HEK293 (cell line): ENCODE measurements around the gene GNA12.

Experiments
- CTCF ChIA-PET: fragments of 350-600 bp; formaldehyde crosslinking; extraction: SDS; loops from one replicate; lab custom pipeline; 2021; ENCODE audit warnings: antibody characterized with exemption; lab: Yijun Ruan, JAX
- POLR2A ChIA-PET: fragments of 300-600 bp; formaldehyde crosslinking; extraction: SDS; loops from one replicate; lab custom pipeline; 2020; ENCODE audit warnings: antibody characterized with exemption, inconsistent platforms; lab: Yijun Ruan, JAX
- H3K27ac ChIP-seq: fragments of 200-500 bp; sonication (Bioruptor generic); 2 replicates; pipeline ENCODE4 v1.5.1; 2014; ENCODE audit warnings: low read depth, low read length, control low read depth, inconsistent platforms; ENCODE audit errors: extremely low read depth
- H3K36me3 ChIP-seq, 2 experiments: fragments of 200-500 bp in 1 of 2; sonication (Bioruptor generic) in 1 of 2; 1 replicate in 1 of 2; 2 replicates in 1 of 2; pipeline ENCODE4 v1.5.1; 2014 to 2017; ENCODE audit warnings: inconsistent platforms in 2 of 2, low read length in 2 of 2; ENCODE audit not compliant: control insufficient read depth in 2 of 2, insufficient read depth in 1 of 2
- H3K4me1 ChIP-seq: fragments of 200-500 bp; sonication (Bioruptor generic); 2 replicates; pipeline ENCODE4 v1.5.1; 2014; ENCODE audit warnings: mild to moderate bottlenecking, low read length, inconsistent platforms; ENCODE audit not compliant: control insufficient read depth, insufficient read depth
- H3K4me3 ChIP-seq: 2 replicates; pipeline ENCODE4 v1.5.1; 2011; ENCODE audit warnings: low read depth, mild to moderate bottlenecking, control low read depth, low read length, moderate library complexity
- H3K9me3 ChIP-seq: fragments of 200-500 bp; sonication (Bioruptor generic); 2 replicates; pipeline ENCODE4 v1.5.1; 2014; ENCODE audit warnings: low read depth, low read length, inconsistent platforms; ENCODE audit not compliant: control insufficient read depth, insufficient read depth
- GFI1B ChIP-seq: fragments of 450-650 bp; formaldehyde crosslinking; IDR thresholded peaks from 2 replicates; pipeline ENCODE4 v1.5.1; 2016; ENCODE audit warnings: missing biosample characterization, missing genetic modification characterization
- GLI4 ChIP-seq: fragments of 450-650 bp; formaldehyde crosslinking; IDR thresholded peaks from 2 replicates; pipeline ENCODE4 v1.5.1; 2016; ENCODE audit warnings: missing biosample characterization, missing genetic modification characterization
- KLF9 ChIP-seq: fragments of 450-650 bp; formaldehyde crosslinking; IDR thresholded peaks from 2 replicates; pipeline ENCODE4 v1.5.1; 2016; ENCODE audit warnings: missing biosample characterization, missing genetic modification characterization, low read depth
- PBX3 ChIP-seq: sonication (generic); formaldehyde crosslinking; IDR thresholded peaks from 2 replicates; pipeline ENCODE4 v1.8.1; 2022; ENCODE audit warnings: mild to moderate bottlenecking, moderate library complexity, missing genetic modification reagents
- RBAK ChIP-seq: fragments of 450-650 bp; formaldehyde crosslinking; IDR thresholded peaks from 2 replicates; pipeline ENCODE4 v1.5.1; 2016; ENCODE audit warnings: missing biosample characterization, missing genetic modification characterization
- SCRT1 ChIP-seq: fragments of 450-650 bp; formaldehyde crosslinking; IDR thresholded peaks from 2 replicates; pipeline ENCODE4 v1.5.1; 2016; ENCODE audit warnings: missing biosample characterization, missing genetic modification characterization, borderline replicate concordance
- TCF7L2 ChIP-seq: IDR thresholded peaks from 2 replicates; pipeline ENCODE4 v1.6.1; 2011; ENCODE audit warnings: low read depth, mild to moderate bottlenecking, inconsistent platforms, low read length, moderate library complexity, borderline replicate concordance
- ZBTB17 ChIP-seq: fragments of 450-650 bp; formaldehyde crosslinking; IDR thresholded peaks from 2 replicates; pipeline ENCODE4 v1.5.1; 2016; ENCODE audit warnings: missing biosample characterization, missing genetic modification characterization
- ZBTB20 ChIP-seq: fragments of 450-650 bp; formaldehyde crosslinking; IDR thresholded peaks from 2 replicates; pipeline ENCODE4 v1.5.1; 2016; ENCODE audit warnings: missing biosample characterization, missing genetic modification characterization
- ZBTB7A ChIP-seq: fragments of 450-650 bp; formaldehyde crosslinking; IDR thresholded peaks from 2 replicates; pipeline ENCODE4 v1.5.1; 2016; ENCODE audit warnings: low read depth, missing biosample characterization, missing genetic modification characterization
- ZBTB8A ChIP-seq: fragments of 450-650 bp; formaldehyde crosslinking; IDR thresholded peaks from 2 replicates; pipeline ENCODE4 v1.5.1; 2016; ENCODE audit warnings: missing biosample characterization, missing genetic modification characterization
- ZNF19 ChIP-seq: fragments of 450-650 bp; formaldehyde crosslinking; IDR thresholded peaks from 2 replicates; pipeline ENCODE4; 2016; ENCODE audit warnings: missing biosample characterization, missing genetic modification characterization, low read depth
- ZNF521 ChIP-seq: fragments of 450-650 bp; formaldehyde crosslinking; IDR thresholded peaks from 2 replicates; pipeline ENCODE4 v1.5.1; 2017; ENCODE audit warnings: missing biosample characterization, mild to moderate bottlenecking, missing genetic modification characterization
- ZNF530 ChIP-seq: fragments of 450-650 bp; formaldehyde crosslinking; IDR thresholded peaks from 2 replicates; pipeline ENCODE4 v1.5.1; 2016; ENCODE audit warnings: low read depth, missing biosample characterization, missing genetic modification characterization
- ZNF549 ChIP-seq: fragments of 450-650 bp; IDR thresholded peaks from 2 replicates; pipeline ENCODE4 v1.5.1; 2018; ENCODE audit warnings: missing biosample characterization, missing genetic modification characterization, mild to moderate bottlenecking, inconsistent platforms, moderate library complexity
- ZNF626 ChIP-seq: fragments of 450-650 bp; sonication (Bioruptor Pico); formaldehyde crosslinking; IDR thresholded peaks from 2 replicates; pipeline ENCODE4 v1.5.1; 2018; ENCODE audit warnings: missing biosample characterization, missing genetic modification characterization, inconsistent platforms
- ZNF658 ChIP-seq: fragments of 450-650 bp; formaldehyde crosslinking; IDR thresholded peaks from 2 replicates; pipeline ENCODE4; 2016; ENCODE audit warnings: missing biosample characterization, missing genetic modification characterization
- ZNF664 ChIP-seq: fragments of 450-650 bp; formaldehyde crosslinking; IDR thresholded peaks from 2 replicates; pipeline ENCODE4 v1.5.1; 2016; ENCODE audit warnings: missing biosample characterization, missing genetic modification characterization
- TF ChIP-seq, protein P1 (sequence below): fragments of 450-650 bp; formaldehyde crosslinking; IDR thresholded peaks from 2 replicates; pipeline ENCODE4 v1.5.1; 2016; ENCODE audit warnings: missing biosample characterization, missing genetic modification characterization
- TF ChIP-seq, protein P2 (sequence below): fragments of 450-650 bp; formaldehyde crosslinking; IDR thresholded peaks from 2 replicates; pipeline ENCODE4 v1.5.1; 2016; ENCODE audit warnings: missing biosample characterization, missing genetic modification characterization

GNA12 gene

GRCh38 chr7:2792856-2793487 is 51.1 kb downstream of the GNA12 start:
- CTCF ChIA-PET, result no interaction called here

GRCh38 chr7:2792235-2792634 is 51.9 kb downstream of the GNA12 start:
- H3K27ac ChIP-seq, result no peak overlapping the region
- CTCF ChIA-PET, result no interaction called here
- H3K36me3 ChIP-seq, result peaks cover 12 to 38% of the 10 kb centered on the region in 2 experiments; a peak in 2 of 3 replicates
- H3K9me3 ChIP-seq, result no peaks in the 10 kb centered on the region
- POLR2A ChIA-PET, result no interaction called here
- TF ChIP-seq ZNF19 (tag by site-specific recombination) (no peak), GLI4 (tag by site-specific recombination) (no peak), TCF7L2 (no peak), ZBTB20 (tag by site-specific recombination) (no peak), SCRT1 (no peak), ZNF664 (tag by site-specific recombination) (no peak), ZNF521 (tag by site-specific recombination) (no peak), ZNF658 (no peak), ZBTB17 (tag by site-specific recombination) (no peak), ZBTB8A (tag by site-specific recombination) (no peak), ZNF626 (no peak), ZBTB7A (no peak), ZNF549 (tag by site-specific recombination) (no peak), GFI1B (no peak), ZNF530 (tag by site-specific recombination) (no peak)
- TF ChIP-seq, protein P1, sequence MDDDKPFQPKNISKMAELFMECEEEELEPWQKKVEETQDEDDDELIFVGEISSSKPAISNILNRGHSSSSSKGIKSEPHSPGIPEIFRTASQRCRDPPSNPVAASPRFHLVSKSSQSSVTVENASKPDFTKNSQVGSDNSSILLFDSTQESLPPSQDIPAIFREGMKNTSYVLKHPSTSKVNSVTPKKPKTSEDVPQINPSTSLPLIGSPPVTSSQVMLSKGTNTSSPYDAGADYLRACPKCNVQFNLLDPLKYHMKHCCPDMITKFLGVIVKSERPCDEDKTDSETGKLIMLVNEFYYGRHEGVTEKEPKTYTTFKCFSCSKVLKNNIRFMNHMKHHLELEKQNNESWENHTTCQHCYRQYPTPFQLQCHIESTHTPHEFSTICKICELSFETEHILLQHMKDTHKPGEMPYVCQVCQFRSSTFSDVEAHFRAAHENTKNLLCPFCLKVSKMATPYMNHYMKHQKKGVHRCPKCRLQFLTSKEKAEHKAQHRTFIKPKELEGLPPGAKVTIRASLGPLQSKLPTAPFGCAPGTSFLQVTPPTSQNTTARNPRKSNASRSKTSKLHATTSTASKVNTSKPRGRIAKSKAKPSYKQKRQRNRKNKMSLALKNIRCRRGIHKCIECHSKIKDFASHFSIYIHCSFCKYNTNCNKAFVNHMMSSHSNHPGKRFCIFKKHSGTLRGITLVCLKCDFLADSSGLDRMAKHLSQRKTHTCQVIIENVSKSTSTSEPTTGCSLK (tag by site-specific recombination), result no peak
- no peaks in the 10 kb centered on the region for H3K4me1 ChIP-seq
- no peak overlapping the region for H3K4me3 ChIP-seq

More at GRCh38 chr7:2792856-2793487, 51.1 kb downstream of the GNA12 start:
- H3K36me3 ChIP-seq, result peaks cover 12 to 38% of the 10 kb centered on the region in 2 experiments; a peak in 2 of 3 replicates
- H3K4me3 ChIP-seq, result no peak overlapping the region
- POLR2A ChIA-PET, result no interaction called here
- no peaks in the 10 kb centered on the region for H3K9me3 ChIP-seq
- H3K27ac ChIP-seq, result no peak overlapping the region
- TF ChIP-seq, protein P2, sequence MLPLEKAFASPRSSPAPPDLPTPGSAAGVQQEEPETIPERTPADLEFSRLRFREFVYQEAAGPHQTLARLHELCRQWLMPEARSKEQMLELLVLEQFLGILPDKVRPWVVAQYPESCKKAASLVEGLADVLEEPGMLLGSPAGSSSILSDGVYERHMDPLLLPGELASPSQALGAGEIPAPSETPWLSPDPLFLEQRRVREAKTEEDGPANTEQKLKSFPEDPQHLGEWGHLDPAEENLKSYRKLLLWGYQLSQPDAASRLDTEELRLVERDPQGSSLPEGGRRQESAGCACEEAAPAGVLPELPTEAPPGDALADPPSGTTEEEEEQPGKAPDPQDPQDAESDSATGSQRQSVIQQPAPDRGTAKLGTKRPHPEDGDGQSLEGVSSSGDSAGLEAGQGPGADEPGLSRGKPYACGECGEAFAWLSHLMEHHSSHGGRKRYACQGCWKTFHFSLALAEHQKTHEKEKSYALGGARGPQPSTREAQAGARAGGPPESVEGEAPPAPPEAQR (tag by site-specific recombination), result no peak
- no peak for TF ChIP-seq PBX3 (CRISPR knock-in tag)
- no peak for TF ChIP-seq KLF9
- no peak for TF ChIP-seq RBAK
- no peaks in the 10 kb centered on the region for H3K4me1 ChIP-seq
